ENCODE measurements around the gene WWC2.

The WWC2 gene

GRCh38 chr4:183337833-183338232, 238.8 kb downstream of the WWC2 start:
- H3K27me3 ChIP-seq (ENCODE audit: low read length): no peaks in the 10 kb centered on the region

DNA sequence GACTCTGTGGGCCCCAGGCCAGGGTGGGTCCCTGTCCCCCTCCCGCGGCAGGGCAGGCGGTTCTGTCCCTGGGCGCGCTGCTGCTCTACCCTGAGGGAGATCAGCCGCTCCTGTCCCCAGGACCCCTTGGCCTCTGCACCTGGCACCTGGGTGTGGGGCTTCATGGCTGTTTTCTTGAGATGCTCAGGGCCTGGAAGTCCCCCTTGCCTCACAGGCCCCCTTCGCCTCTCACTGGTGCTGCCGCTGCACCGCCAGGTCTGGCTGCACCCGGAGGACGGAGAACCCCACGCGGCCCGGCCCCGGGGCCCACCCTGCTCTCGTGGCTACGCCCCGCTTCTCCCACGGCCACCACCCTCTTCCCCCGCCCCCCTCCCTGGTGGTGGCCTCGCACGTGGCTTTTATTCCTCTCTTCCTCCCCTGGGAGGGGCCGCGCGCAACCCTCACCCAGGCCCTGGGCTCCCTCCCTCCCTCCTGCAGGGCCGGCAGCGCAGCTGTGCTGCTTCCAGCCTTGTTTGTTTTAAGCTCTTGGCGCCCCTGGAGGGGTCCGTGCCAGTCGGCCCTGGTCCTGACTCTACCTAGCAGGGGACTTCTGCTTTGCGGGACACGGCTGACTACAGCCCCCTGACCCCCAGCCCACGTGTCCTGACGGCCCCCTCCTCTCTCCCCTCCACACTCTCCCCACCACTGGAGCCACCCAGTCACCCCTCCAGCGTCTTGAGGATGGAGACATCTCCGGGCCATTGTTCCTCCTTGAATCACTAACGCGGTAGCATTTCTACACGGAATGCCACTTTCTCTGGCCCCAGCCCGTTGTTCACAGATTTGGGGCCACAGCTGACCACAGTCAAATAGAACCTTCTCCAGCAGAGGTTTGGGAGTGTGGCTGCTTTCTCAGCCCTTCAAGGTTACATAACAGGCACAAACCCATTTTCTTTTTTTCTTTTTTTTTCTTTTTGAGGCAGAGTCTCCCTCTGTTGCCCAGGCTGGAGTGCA, 243.8 kb downstream of the WWC2 start:
- Histone ChIP-seq H4K20me1 (ENCODE audit: low read depth, low read length) (no peaks in the 10 kb centered on the region), H3K36me3 (ENCODE audit: low read length) (no peaks in the 10 kb centered on the region), H2AFZ (ENCODE audit: low read depth, low read length, severe bottlenecking) (no peak overlapping the region), H3F3A (ENCODE audit: insufficient read depth) (no peaks in the 10 kb centered on the region), H3K79me2 (ENCODE audit: insufficient read depth, low read length) (no peaks in the 10 kb centered on the region), H3K9me3 (ENCODE audit: insufficient read depth, low read length) (no peaks in the 10 kb centered on the region), H3K4me2 (ENCODE audit: low read depth, low read length, poor library complexity, severe bottlenecking) (no peak overlapping the region), H3K27ac (ENCODE audit: low read depth, low read length) (no peak overlapping the region), H3K27me3 (ENCODE audit: low read length) (no peaks in the 10 kb centered on the region), H3K4me3 (ENCODE audit: insufficient read depth, low read length, poor library complexity, severe bottlenecking) (no peak overlapping the region), H3K9me2 (replicated peaks; ENCODE audit: insufficient read depth, low read length) (no peaks in the 10 kb centered on the region), H3K9ac (ENCODE audit: low read length) (no peak overlapping the region)
- TF ChIP-seq, protein P1, sequence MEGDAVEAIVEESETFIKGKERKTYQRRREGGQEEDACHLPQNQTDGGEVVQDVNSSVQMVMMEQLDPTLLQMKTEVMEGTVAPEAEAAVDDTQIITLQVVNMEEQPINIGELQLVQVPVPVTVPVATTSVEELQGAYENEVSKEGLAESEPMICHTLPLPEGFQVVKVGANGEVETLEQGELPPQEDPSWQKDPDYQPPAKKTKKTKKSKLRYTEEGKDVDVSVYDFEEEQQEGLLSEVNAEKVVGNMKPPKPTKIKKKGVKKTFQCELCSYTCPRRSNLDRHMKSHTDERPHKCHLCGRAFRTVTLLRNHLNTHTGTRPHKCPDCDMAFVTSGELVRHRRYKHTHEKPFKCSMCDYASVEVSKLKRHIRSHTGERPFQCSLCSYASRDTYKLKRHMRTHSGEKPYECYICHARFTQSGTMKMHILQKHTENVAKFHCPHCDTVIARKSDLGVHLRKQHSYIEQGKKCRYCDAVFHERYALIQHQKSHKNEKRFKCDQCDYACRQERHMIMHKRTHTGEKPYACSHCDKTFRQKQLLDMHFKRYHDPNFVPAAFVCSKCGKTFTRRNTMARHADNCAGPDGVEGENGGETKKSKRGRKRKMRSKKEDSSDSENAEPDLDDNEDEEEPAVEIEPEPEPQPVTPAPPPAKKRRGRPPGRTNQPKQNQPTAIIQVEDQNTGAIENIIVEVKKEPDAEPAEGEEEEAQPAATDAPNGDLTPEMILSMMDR (IDR thresholded peaks at IDR 0.05; ENCODE audit: insufficient read depth, low read length, poor library complexity, severe bottlenecking): no peak
- no peak for TF ChIP-seq EZH2phosphoT487 (conservative IDR thresholded peaks at IDR 0.05; ENCODE audit: low read length)

More at GRCh38 chr4:183337833-183338232, 238.8 kb downstream of the WWC2 start:
- Histone ChIP-seq H3K79me2 (ENCODE audit: insufficient read depth, low read length) (no peaks in the 10 kb centered on the region), H3K27ac (ENCODE audit: low read depth, low read length) (no peak overlapping the region), H3K36me3 (ENCODE audit: low read length) (no peaks in the 10 kb centered on the region), H3K4me3 (ENCODE audit: insufficient read depth, low read length, poor library complexity, severe bottlenecking) (no peak overlapping the region), H3K9me3 (ENCODE audit: insufficient read depth, low read length) (no peaks in the 10 kb centered on the region), H3K9me2 (replicated peaks; ENCODE audit: insufficient read depth, low read length) (no peaks in the 10 kb centered on the region), H3K9ac (ENCODE audit: low read length) (no peak overlapping the region), H4K20me1 (ENCODE audit: low read depth, low read length) (no peaks in the 10 kb centered on the region), H3F3A (ENCODE audit: insufficient read depth) (no peaks in the 10 kb centered on the region), H2AFZ (ENCODE audit: low read depth, low read length, severe bottlenecking) (no peak overlapping the region), H3K4me2 (ENCODE audit: low read depth, low read length, poor library complexity, severe bottlenecking) (no peak overlapping the region)
- no peak for TF ChIP-seq EZH2phosphoT487 (conservative IDR thresholded peaks at IDR 0.05; ENCODE audit: low read length)
- TF ChIP-seq, protein P1 (IDR thresholded peaks at IDR 0.05; ENCODE audit: insufficient read depth, low read length, poor library complexity, severe bottlenecking): no peak

DNA sequence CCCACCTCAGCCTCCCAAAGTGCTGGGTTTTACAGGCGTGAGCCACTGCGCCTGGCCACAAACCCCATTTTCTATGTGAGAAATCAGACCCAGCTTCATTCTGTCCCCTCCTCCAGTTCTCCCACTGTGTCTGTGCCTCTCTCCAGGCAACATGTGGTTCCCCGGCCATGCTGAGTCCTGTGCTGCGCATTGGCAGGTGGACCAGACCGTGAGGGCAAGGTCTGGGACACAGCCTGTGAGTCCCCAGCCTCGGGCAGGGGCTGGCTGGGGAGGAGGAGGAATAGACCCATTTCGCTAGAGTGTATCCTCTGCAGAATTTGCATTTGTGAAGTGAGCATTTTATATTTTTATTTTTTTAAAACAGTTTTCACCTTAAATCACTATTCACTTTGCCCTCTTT, 244.7 kb downstream of the WWC2 start:
- no peaks in the 10 kb centered on the region for H3K9me2 ChIP-seq (replicated peaks; ENCODE audit: insufficient read depth, low read length)
- H3K9me3 ChIP-seq (ENCODE audit: insufficient read depth, low read length): no peaks in the 10 kb centered on the region
- H3K27ac ChIP-seq (ENCODE audit: low read depth, low read length): no peak overlapping the region
- no peaks in the 10 kb centered on the region for H3K36me3 ChIP-seq (ENCODE audit: low read length)
- no peak overlapping the region for H2AFZ ChIP-seq (ENCODE audit: low read depth, low read length, severe bottlenecking)
- H3K4me3 ChIP-seq (ENCODE audit: insufficient read depth, low read length, poor library complexity, severe bottlenecking): no peak overlapping the region
- no peaks in the 10 kb centered on the region for H3F3A ChIP-seq (ENCODE audit: insufficient read depth)
- H3K27me3 ChIP-seq (ENCODE audit: low read length): no peaks in the 10 kb centered on the region
- H3K9ac ChIP-seq (ENCODE audit: low read length): no peak overlapping the region
- TF ChIP-seq EZH2phosphoT487 (conservative IDR thresholded peaks at IDR 0.05; ENCODE audit: low read length): no peak
- TF ChIP-seq, protein P1 (IDR thresholded peaks at IDR 0.05; ENCODE audit: insufficient read depth, low read length, poor library complexity, severe bottlenecking): no peak
- H4K20me1 ChIP-seq (ENCODE audit: low read depth, low read length): no peaks in the 10 kb centered on the region
- no peaks in the 10 kb centered on the region for H3K79me2 ChIP-seq (ENCODE audit: insufficient read depth, low read length)
- no peak overlapping the region for H3K4me2 ChIP-seq (ENCODE audit: low read depth, low read length, poor library complexity, severe bottlenecking)
